OCI-LY3 (cell line): ENCODE results near the gene ASTL.

Source experiments
- EZH2phosphoT487 ChIP-seq: fragments of 200-600 bp; shearing (Covaris generic); IDR thresholded peaks from 2 replicates; pipeline ENCODE4 v1.6.1; 2018; ENCODE audit warnings: antibody characterized with exemption, mixed run types, low read depth
- TF ChIP-seq, protein P1 (sequence below): fragments of 200-600, 300-600 bp; sonication (generic); IDR thresholded peaks from 2 replicates; pipeline ENCODE4 v1.5.1; 2014; ENCODE audit warnings: antibody characterized with exemption, low read length, low read depth

DNA sequence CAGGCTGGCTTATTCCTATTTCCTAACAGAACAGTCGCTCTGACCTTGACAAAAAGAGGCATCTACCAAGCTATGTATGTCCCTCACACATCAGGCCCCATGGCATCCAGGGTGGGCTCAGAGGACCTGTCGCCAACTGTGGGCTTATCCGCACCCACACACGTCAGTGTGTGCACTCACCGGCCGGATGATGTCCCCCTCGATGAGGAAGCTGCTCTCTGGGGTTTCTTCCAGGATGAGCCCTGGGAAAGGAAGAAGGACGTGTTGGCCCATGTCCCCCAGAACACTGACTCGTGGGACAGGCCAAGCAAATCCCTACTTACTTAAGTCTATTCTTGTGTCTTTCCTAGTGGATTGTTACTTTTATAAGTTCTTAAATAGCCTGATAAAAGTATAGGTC is 3.1 kb downstream of the ASTL start:
- TF ChIP-seq, protein P1, sequence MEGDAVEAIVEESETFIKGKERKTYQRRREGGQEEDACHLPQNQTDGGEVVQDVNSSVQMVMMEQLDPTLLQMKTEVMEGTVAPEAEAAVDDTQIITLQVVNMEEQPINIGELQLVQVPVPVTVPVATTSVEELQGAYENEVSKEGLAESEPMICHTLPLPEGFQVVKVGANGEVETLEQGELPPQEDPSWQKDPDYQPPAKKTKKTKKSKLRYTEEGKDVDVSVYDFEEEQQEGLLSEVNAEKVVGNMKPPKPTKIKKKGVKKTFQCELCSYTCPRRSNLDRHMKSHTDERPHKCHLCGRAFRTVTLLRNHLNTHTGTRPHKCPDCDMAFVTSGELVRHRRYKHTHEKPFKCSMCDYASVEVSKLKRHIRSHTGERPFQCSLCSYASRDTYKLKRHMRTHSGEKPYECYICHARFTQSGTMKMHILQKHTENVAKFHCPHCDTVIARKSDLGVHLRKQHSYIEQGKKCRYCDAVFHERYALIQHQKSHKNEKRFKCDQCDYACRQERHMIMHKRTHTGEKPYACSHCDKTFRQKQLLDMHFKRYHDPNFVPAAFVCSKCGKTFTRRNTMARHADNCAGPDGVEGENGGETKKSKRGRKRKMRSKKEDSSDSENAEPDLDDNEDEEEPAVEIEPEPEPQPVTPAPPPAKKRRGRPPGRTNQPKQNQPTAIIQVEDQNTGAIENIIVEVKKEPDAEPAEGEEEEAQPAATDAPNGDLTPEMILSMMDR, result no peak
- TF ChIP-seq EZH2phosphoT487, result no peak
